ENCODE measurements around the gene NAT16. TPM values are rescaled to one million over a fixed set of nuclear protein-coding genes. Genes with fewer than 3 reads are reported as not detected.

NAT16 gene
- total and polyA plus RNA-seq, 2 of the 8 experiments (the other 6 are each of a cell fraction or from before 2014, with no cell fraction given): 0.26 to 0.84 TPM

GRCh38 chr7:101200504-101200861 lies 20.4 kb upstream of the NAT16 start (continued):
- TF ChIP-seq CHD7 (IDR thresholded peaks at IDR 0.05; ENCODE audit: insufficient replicate concordance, low read length) (no peak), ZNF274 (IDR thresholded peaks at IDR 0.05; ENCODE audit: borderline replicate concordance, extremely low read depth, low read length) (no peak), RBBP5 (IDR thresholded peaks at IDR 0.05; ENCODE audit: borderline replicate concordance, low read depth, low read length) (peak; percentile 64; the same call in 1 of the 2 replicates)

All from H1 (cell line).